Mammary epithelial cell (primary cell): ENCODE results near the gene JAK3.

Source experiments
- CTCF ChIP-seq, 2 donors: IDR thresholded peaks in 1 of 2; conservative IDR thresholded peaks in 1 of 2; 2 replicates each; pipeline ENCODE4 v1.5.1; 2011 to 2012; ENCODE audit warnings: inconsistent platforms in 2 of 2, low read length in 2 of 2, mild to moderate bottlenecking in 2 of 2, control low read depth in 1 of 2, low read depth in 1 of 2; ENCODE audit not compliant: insufficient read depth in 1 of 2; ENCODE audit errors: extremely low read depth in 1 of 2
- EZH2 ChIP-seq: IDR thresholded peaks from 2 replicates; pipeline ENCODE4 v1.6.1; 2012; ENCODE audit warnings: low read length, inconsistent platforms, borderline replicate concordance

GRCh38 chr19:17778968-17779929, 68.5 kb downstream of the JAK3 start:
- TF ChIP-seq CTCF (conservative IDR thresholded peaks at IDR 0.05 in 1 of 2, IDR thresholded peaks at IDR 0.05 in 1 of 2; ENCODE audit: extremely low read depth in 1 of 2, insufficient read depth in 1 of 2, low read depth in 1 of 2, low read length in 2 of 2) (no peak), EZH2 (no peak)
